ENCODE results near the gene MYLK4.

MYLK4 gene

DNA sequence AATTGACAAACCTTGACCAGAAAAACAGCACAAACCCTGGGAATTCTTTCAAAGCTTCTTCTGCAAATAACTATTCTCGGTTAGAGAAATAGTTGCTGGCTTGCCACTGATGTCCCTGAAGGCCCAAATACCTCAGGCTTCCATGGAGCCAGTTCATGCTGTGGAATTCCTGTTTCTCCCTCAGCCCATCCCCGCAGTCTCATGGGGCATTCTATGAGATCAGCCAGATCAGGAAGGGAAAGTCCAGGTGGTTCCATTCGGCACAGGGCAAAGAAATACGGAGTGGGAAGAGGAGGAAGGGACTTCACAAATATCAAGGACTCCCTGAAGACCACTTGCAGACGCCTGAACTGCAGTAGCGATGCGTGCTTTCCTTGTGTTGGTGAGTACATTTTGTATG is 63.3 kb downstream of the MYLK4 start:
- H3K4me3 ChIP-seq (replicated peaks; ENCODE audit: low read depth, low read length), result no peak overlapping the region
- TF ChIP-seq, protein P1, sequence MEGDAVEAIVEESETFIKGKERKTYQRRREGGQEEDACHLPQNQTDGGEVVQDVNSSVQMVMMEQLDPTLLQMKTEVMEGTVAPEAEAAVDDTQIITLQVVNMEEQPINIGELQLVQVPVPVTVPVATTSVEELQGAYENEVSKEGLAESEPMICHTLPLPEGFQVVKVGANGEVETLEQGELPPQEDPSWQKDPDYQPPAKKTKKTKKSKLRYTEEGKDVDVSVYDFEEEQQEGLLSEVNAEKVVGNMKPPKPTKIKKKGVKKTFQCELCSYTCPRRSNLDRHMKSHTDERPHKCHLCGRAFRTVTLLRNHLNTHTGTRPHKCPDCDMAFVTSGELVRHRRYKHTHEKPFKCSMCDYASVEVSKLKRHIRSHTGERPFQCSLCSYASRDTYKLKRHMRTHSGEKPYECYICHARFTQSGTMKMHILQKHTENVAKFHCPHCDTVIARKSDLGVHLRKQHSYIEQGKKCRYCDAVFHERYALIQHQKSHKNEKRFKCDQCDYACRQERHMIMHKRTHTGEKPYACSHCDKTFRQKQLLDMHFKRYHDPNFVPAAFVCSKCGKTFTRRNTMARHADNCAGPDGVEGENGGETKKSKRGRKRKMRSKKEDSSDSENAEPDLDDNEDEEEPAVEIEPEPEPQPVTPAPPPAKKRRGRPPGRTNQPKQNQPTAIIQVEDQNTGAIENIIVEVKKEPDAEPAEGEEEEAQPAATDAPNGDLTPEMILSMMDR (IDR thresholded peaks at IDR 0.05; ENCODE audit: low read length, missing control alignments), result no peak
- DNase-seq (ENCODE audit: low read depth), result no peak

DNA sequence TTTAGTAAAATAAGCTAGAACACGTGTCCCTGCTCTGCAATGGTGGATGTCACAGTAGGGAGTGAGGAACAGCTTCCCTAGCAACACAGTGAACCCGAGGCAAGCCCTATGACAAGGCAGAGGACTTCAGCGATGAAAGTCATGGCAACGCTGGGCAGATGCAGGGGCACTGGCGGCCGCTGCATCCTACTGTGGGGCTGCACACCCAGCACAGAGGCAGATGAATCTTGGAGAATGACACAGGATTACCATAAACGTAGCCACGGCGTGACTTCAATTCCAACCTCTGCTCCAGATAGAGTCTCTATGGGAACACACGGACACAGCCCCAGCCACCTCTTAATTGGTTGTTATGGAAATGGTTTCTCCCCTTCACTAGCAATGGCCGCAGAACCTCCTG is 64.2 kb downstream of the MYLK4 start:
- TF ChIP-seq, protein P1 (IDR thresholded peaks at IDR 0.05; ENCODE audit: low read length, missing control alignments), result no peak
- DNase-seq (ENCODE audit: low read depth), result no peak

DNA sequence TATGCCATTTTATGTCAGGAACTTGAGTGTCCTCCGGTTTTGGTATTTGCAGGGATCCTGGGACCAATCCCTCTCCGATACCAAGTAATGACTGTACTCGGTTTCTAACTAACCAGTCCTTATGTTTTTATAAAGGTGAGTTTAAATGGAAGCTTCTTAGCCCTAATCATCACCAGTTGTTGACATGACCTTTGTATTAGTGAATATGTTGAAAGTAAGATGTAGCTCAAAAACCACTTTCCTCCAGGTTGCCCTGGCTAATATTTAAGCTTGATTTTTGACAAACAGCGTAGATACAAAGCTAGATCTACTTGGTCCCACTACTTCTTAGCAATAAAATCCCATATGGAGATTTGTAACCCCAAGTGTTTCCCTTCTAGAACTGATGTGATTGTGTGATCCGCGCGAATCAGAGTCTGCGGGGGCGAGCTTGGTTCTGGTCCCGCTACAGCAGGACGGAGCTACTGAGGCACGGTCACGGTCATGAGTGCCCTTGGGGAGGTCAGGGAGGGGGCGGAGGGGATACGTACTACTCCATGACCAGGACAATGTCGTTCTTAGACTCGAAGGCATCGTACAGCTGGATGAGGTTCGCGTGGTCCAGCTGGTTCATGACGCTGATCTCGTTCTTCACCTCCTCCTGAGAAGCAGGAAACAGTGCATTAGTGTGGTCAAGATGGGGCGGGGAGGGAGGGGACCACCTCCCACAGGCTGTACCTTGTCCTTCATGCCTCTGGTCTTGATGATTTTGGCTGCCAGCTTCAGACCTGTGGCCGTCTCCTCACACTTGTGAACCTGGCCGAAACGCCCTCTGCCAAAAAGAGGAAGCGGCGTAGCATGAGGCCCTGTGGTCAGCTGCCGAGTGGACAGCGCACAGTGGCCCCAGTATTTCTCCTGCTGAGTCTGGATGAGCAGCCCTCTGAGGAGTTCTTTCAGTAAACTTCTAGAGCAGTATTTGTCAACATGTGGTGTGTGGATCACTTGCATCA is 65.7 kb downstream of the MYLK4 start:
- TF ChIP-seq, protein P1 (IDR thresholded peaks at IDR 0.05; ENCODE audit: low read length, missing control alignments), result no peak
- no peak for DNase-seq (ENCODE audit: low read depth)
- no peak overlapping the region for H3K4me3 ChIP-seq (replicated peaks; ENCODE audit: low read depth, low read length)

More for the DNA sequence above, 64.2 kb downstream of the MYLK4 start:
- H3K4me3 ChIP-seq (replicated peaks; ENCODE audit: low read depth, low read length), result no peak overlapping the region

DNA sequence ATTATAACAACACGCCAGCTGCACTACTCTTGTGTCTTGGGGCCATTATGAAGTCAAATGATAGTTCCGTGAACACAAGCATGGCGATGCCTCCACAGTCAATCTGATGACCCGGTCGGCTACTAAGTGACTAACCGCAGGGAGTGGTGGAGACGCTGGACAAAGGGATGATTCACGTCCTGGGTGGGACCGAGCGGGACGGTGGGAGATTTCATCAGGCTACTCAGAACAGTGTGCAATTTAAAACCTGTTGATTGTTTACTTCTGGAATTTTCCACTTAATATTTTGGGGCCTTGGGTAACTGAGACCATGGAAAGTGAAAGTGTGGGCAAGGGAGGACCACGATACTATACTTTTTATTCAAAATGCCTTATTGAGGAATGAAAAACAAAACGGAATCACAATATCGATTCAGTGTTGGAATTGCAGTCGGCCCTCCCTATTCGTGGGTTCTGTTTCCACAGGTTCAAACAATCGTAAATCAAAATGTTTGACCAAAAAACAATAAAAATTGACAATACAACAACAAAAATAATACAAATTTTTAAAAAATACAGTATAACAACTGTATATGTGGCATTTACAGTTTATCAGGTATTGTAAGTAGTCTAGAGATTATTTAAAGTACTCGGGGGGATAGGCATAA is 66.5 kb downstream of the MYLK4 start:
- TF ChIP-seq, protein P1 (IDR thresholded peaks at IDR 0.05; ENCODE audit: low read length, missing control alignments), result no peak
- peak; percentile 67 for DNase-seq (ENCODE audit: low read depth)
- H3K4me3 ChIP-seq (replicated peaks; ENCODE audit: low read depth, low read length), result no peak overlapping the region

DNA sequence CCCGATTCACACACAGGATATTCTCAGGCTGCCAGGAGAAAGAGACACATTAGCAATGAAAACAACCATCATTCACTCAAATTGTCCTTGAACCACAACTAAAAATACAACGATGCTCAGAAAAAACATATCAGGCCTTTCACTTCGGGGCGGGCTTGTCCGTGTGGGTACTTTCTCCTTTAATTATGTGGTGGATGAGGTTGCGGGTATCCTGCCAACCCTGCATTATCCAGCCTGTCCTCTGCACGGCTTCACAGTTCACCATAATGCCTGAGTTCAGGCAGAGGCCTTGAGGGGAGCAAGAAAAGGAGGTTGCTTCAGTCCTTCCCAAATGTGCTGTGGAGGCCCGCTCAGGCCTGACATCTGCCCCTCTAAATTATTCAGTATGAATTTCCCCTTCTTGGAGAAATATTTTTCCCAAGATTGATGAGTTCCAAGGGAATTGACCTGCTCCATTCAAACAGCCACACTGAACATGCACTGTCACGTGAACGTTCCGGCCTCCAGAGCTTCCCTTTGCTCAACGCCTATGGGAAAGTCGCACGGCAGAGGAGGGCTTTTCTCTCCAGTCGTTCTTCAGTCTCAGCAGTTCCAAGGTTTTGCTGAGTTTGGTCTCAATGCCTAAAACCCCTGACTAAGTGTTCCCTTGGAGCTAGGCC is 70.3 kb downstream of the MYLK4 start:
- H3K4me3 ChIP-seq (replicated peaks; ENCODE audit: low read depth, low read length), result no peak overlapping the region
- TF ChIP-seq, protein P1 (IDR thresholded peaks at IDR 0.05; ENCODE audit: low read length, missing control alignments), result no peak
- no peak for DNase-seq (ENCODE audit: low read depth)

DNA sequence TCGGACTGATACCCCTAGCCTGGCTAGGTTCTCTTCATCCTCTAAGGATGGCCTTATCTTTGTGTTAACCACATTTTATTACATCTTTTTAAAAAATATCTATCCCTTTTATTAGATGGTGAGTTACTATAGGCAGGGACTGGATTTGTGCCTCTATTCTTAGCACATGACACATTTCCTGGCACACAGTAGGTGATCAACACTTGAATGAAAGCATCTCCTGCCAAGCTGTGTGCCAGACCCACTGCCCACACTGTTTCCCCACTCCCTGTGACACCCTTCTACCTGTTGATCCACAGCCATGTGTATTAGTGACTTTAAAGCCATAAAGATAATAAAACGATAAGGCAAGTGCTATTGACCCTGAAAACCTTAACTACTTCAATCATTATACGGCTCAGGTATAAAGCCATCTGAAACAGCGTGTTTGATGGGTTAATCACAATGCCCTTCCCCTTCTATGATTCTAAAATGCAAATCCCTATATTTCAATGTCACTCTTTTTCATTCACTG is 73.6 kb downstream of the MYLK4 start:
- no peak for DNase-seq (ENCODE audit: low read depth)
- H3K4me3 ChIP-seq (replicated peaks; ENCODE audit: low read depth, low read length), result no peak overlapping the region
- TF ChIP-seq, protein P1 (IDR thresholded peaks at IDR 0.05; ENCODE audit: low read length, missing control alignments), result no peak
